ENCODE results near the gene TNFAIP8L1.
"Not testable (repeated sequence)": the region's sequence is repeated elsewhere in the genome, so short reads cannot be mapped to it uniquely, and the experiment has no call there.

TNFAIP8L1 gene

DNA sequence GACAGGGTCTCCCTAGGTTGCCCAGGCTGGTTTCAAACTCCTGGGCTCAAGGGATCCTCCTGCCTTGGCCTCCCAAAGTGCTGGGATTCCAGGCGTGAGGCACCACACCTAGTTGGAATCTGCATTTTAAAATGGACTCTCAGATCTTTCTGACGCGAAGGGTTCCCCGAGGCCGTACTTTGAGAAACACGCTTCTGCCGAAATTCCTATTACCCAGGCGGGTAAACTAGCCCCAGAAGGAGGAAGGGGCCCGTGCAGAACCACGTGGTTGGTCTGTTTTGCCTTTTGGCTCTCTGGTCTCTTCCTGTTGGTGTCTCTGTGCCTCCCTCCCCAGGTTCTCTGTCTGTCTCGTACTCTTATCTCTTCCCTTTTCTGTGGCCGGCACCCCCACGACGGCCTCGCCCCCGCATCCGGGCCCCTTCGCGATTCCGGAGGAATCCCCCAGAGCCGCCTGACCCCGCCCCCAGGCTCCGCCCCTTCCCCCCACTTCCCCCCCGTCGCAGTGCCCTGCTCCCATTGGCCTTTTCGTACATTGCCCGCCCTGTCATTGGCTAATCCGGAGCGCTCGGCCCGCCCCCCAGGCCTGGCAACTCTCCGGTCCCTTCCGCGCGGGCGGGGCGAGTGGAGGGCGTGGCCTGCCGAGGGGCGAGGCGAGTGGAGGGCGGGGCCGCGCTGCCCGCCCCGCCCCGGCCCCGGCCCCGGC, at the start of gene TNFAIP8L1:
TNFAIP8L1 (plus strand) TSS at position 689 of the 703 bp plus-strand sequence. CDS start 12,354 bp downstream, outside the sequence.
- DNase-seq: peak; percentile 85

- no peak for DNase-seq
These were observed 49.5 kb upstream of the TNFAIP8L1 start for GRCh38 chr19:4589579-4590410.

DNA sequence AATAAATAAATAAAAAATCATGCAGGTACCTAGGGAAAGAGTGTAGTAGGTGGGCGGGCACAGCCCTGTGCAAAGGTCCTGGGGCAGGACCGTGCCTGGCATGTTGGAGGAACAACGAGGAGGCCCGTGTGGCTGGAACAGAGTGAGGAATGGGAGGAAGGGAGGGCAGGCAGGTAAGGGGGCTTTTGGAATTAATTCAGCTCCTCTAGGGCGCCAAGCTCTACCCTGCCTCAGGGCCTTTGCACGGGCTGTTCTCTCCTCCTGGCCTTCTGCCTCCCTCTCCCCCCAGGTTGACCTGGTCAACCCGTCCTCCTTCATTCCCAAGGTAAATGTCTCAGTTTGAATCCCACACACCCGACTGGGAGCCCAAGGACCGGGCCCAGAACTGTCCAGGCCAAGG, 48.8 kb upstream of the TNFAIP8L1 start:
- DNase-seq: no peak

DNA sequence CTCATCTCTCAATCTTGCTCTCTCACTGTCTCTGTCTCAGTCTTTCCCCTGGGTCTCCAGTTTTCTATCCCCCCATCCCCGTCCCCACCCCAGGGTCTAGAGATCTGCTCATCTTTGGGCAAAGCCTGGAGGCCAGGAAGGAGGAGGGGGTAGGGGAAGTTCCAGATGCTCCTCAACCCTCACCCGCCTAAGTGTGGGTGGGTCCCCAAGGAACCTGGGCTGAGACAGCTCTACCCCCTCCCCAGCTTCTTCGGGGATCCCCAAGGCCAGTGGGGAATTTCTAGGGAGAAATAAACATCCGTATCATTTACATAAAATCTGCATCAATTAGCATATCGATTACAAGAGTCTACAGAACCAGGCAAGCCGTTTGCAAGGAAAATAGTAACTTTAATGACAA, 48.0 kb upstream of the TNFAIP8L1 start:
- no peak for DNase-seq

- DNase-seq: no peak
These were observed 46.9 kb upstream of the TNFAIP8L1 start for GRCh38 chr19:4592445-4592844.

- DNase-seq: no peak
These were observed 45.9 kb upstream of the TNFAIP8L1 start for GRCh38 chr19:4593409-4593851.

DNA sequence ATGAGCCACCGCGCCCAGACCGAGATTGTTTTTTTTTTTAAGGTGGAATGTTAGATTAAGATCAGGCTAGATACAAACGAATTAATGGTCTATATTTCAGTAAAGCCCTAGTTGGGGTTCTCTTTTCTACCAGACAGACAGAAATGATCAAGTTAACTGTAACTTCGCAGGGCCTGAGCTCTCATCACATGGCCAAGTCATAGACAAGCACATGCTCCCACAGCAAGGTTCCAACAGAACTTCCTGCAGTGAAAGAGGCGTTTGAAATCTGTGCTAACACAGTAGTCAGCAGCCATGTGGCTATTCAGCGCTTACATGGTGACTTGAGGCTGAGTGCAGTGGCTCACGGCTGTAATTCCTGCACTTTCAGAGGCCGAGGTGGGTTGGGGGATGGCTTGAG, 45.1 kb upstream of the TNFAIP8L1 start:
- DNase-seq: no peak

DNA sequence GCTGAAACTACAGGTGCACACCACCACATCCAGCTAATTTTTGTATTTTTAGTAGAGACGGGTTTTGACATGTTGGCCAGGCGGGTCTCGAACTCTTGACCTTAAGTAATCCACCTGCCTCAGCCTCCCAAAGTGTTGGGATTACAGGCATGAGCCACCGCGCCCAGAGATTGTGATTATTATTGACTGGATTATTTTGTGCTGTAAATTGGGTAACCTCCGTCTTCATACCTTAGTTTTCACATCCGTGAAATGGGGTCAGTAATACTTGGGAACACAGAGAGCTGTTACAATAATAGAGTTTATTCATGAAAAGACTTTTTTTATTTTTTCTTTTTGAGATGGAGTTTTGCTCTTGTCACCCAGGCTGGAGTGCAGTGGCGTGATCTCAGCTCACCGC, 44.2 kb upstream of the TNFAIP8L1 start:
- DNase-seq: not testable (repeated sequence)

- no peak for DNase-seq
These were observed 43.0 kb upstream of the TNFAIP8L1 start for GRCh38 chr19:4596033-4596904.

DNA sequence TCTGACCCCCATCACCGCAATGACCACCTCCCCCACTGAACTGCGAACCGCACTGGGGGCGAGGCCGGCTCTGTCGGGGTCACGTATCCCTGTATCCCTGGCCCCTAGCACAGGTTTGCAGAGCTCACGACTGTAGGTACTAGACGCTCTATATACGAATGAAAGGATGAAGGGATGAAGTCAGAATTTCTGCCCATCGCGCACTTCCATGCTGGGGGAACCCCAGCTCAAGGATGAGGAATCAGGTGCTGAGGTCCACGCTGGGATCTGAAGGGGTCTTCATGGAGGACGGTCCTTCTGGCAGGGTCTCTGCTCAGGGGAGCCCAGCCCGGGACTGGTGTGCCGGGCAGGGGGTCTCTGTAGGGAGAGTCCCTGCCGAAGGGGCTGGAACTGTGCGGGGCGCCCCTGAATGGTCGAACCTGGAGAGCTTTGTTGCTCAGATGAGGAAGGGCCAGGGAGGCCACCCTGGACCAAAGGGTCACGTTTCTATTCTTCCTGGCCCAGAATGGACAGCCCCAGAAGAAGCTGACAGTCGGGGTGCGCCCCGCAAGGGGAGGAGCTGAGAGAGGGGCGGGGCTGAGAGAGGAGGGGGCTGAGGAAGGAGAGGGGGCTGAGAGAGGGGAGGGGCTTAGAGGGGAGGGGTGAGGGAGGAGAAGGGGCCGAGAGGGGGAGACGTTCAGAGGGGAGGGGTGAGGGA, 41.9 kb upstream of the TNFAIP8L1 start:
- no peak for DNase-seq

- DNase-seq: no peak
These were observed 41.2 kb upstream of the TNFAIP8L1 start for GRCh38 chr19:4597975-4598671.

DNA sequence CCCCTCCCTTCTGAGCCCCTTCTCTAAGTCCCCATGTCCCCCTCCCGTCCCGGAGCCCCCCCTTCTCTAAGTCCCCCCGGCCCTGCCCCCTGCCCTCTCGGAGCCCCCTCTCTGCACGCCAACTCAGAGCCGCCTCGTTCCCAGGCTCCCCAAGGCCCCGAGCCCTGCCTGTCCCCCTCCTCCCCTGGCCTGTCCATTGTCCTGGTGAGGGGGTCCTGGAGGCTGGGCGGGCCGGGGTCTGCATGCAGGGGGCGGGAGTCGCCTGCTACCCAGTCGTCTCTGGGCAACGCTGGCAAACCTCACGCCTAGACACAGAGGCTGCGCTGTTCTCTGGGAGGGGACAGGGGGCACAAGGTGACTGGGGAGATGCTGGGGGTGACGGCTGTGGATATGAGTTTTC, 40.6 kb upstream of the TNFAIP8L1 start:
- DNase-seq: no peak

DNA sequence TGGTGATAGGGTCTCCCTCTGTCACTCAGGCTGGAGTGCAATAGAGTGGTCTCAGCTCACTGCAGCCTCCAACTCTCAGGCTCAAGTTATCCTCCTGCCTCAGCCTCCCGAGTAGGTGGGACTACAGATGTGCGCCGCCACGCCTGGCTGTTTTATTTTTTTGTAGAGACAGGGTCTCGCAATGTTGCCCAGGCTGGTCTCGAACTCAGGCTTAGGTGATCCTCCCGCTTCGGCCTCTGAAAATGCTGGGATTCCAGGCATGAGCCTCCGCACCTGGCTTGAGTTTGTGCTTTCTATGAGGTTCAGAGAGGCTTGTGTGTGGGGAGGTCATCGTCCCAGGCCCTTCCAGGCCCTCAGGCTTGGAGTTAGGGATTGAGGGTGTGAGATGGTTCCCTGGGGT, 39.2 kb upstream of the TNFAIP8L1 start:
- no peak for DNase-seq

GRCh38 chr19:4600893-4601292, 38.4 kb upstream of the TNFAIP8L1 start:
- no peak for DNase-seq

GRCh38 chr19:4602173-4602788, 37.0 kb upstream of the TNFAIP8L1 start:
- no peak for DNase-seq

DNA sequence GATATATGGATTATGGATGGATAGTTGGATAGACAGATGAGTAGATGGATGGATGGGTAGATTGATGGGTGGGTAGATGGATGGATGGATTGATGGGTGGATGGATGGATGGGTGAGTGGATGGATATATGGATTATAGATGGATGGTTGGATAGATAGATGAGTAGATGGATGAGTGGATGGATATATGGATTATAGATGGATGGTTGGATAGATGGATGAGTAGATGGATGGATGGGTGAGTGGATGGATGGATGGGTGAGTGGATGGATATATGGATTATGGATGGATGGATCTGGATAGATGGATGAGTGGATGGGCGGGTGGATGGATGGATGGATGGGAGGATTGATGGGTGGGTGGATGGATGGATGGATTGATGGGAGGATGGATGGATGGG, 36.4 kb upstream of the TNFAIP8L1 start:
- DNase-seq: no peak

DNA sequence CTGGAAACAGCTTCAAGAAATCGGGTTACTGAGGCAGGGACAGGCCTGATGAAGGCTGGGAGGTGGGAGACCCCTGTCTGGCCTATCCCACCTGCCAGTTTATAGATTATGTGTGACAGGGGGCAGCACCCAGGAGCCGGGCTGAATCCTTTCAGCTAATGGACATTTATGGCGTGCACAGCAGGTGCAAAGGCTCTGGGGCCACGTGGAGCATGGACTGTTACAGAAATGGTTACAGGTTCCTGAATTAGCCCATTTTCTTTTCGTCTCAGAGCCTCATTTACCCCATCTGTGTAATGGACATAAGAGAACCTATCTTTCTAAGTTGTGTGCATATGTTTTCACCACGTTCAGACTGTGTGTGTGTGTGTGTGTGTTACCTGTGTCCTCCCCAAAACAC, 34.4 kb upstream of the TNFAIP8L1 start:
- DNase-seq: no peak

GRCh38 chr19:4606181-4606580, 33.1 kb upstream of the TNFAIP8L1 start:
- no peak for DNase-seq

- DNase-seq: no peak
These were observed 32.2 kb upstream of the TNFAIP8L1 start for GRCh38 chr19:4606921-4607678.

DNA sequence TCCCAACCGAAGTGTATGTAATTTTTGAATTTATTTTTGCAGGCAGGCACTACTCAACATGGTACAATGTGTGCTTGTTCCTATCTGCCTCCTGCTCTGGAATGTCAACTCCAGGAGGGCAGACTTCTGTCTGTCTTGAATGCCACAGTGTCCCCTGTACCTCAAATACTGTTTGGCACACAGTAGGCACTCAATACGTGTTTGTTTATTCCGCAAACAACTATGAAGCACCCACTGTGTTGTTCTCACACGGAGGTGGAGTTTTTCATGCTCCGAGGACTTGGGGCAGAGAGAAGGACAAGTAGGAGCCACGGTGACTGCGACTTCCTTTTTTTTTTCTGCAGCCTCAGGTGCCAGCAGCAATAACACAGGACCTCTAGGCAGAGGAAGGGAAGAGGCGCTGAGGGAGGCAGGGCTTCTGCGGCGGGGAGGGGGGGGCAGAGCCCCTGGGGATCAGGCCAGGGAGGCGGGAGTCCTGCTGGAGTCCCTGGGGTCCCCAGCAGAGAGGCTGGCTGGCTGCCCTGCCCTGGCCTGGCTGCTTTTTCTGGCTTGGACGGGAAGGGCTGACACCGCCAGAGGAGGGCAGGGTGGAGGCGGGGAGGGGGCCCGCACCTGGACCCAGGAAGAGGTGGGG, 29.3 kb upstream of the TNFAIP8L1 start:
- DNase-seq: no peak
